Measurements from ENCODE around the gene OPCML.

The OPCML gene

GRCh38 chr11:132874638-132875037 is 657.7 kb downstream of the OPCML start:
- no peaks in the 10 kb centered on the region for H3K27me3 ChIP-seq (ENCODE audit: insufficient read depth, low read length)
- H3K9me2 ChIP-seq (ENCODE audit: low read depth, low read length): no peaks in the 10 kb centered on the region
- H3K79me2 ChIP-seq (ENCODE audit: insufficient read depth, low read length): no peaks in the 10 kb centered on the region
- H3F3A ChIP-seq (ENCODE audit: insufficient read depth, low read length): no peaks in the 10 kb centered on the region
- no peak overlapping the region for H3K9ac ChIP-seq (ENCODE audit: low read length)
- no peaks in the 10 kb centered on the region for H4K20me1 ChIP-seq (ENCODE audit: insufficient read depth, low read length)
- H3K4me2 ChIP-seq (ENCODE audit: low read length): no peak overlapping the region
- TF ChIP-seq EZH2 (IDR thresholded peaks at IDR 0.05; ENCODE audit: borderline replicate concordance, low read length): no peak
- TF ChIP-seq CTCF (IDR thresholded peaks at IDR 0.05; ENCODE audit: low read length): no peak
- no peaks in the 10 kb centered on the region for H3K9me3 ChIP-seq (ENCODE audit: low read length)
- H3K4me3 ChIP-seq (ENCODE audit: low read depth, low read length, poor library complexity, severe bottlenecking): no peak overlapping the region
- no peak overlapping the region for H2AFZ ChIP-seq (ENCODE audit: low read length)
- no peak overlapping the region for H3K27ac ChIP-seq (ENCODE audit: low read depth, low read length, poor library complexity, severe bottlenecking)
- H3K4me1 ChIP-seq (ENCODE audit: insufficient read depth, low read length, severe bottlenecking): no peaks in the 10 kb centered on the region
- no peaks in the 10 kb centered on the region for H3K36me3 ChIP-seq (ENCODE audit: insufficient read depth, low read length)

GRCh38 chr11:132873841-132874240 is 658.5 kb downstream of the OPCML start:
- H3K4me1 ChIP-seq (ENCODE audit: insufficient read depth, low read length, severe bottlenecking): no peaks in the 10 kb centered on the region
- no peaks in the 10 kb centered on the region for H3K9me2 ChIP-seq (ENCODE audit: low read depth, low read length)
- no peaks in the 10 kb centered on the region for H3K79me2 ChIP-seq (ENCODE audit: insufficient read depth, low read length)
- H3F3A ChIP-seq (ENCODE audit: insufficient read depth, low read length): no peaks in the 10 kb centered on the region
- no peaks in the 10 kb centered on the region for H4K20me1 ChIP-seq (ENCODE audit: insufficient read depth, low read length)
- H3K9ac ChIP-seq (ENCODE audit: low read length): no peak overlapping the region
- no peaks in the 10 kb centered on the region for H3K36me3 ChIP-seq (ENCODE audit: insufficient read depth, low read length)
- H3K27me3 ChIP-seq (ENCODE audit: insufficient read depth, low read length): no peaks in the 10 kb centered on the region
- H2AFZ ChIP-seq (ENCODE audit: low read length): no peak overlapping the region
- no peak overlapping the region for H3K27ac ChIP-seq (ENCODE audit: low read depth, low read length, poor library complexity, severe bottlenecking)
- TF ChIP-seq CTCF (IDR thresholded peaks at IDR 0.05; ENCODE audit: low read length) (no peak), EZH2 (IDR thresholded peaks at IDR 0.05; ENCODE audit: borderline replicate concordance, low read length) (no peak)
- no peak overlapping the region for H3K4me3 ChIP-seq (ENCODE audit: low read depth, low read length, poor library complexity, severe bottlenecking)
- no peaks in the 10 kb centered on the region for H3K9me3 ChIP-seq (ENCODE audit: low read length)
- H3K4me2 ChIP-seq (ENCODE audit: low read length): no peak overlapping the region

DNA sequence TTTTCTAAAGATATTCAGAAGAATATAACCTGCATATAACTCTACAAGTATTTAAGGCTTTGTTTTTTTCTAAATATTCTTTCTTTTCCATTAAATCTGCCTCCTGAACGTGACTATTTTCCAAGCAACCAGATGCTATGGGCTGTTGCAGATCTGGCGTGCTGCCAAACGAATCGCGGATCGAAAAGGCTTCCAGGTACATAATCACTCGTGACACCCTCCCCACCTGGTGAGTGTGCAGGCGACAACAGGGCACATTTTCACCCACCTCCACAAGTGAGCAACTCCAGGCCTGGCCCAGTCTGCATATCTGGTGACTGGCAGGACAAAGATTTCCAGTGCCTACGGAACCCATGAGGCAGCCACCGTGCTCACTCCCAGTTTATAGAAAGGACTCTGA is 660.1 kb downstream of the OPCML start:
- H3K9me2 ChIP-seq (ENCODE audit: low read depth, low read length): no peaks in the 10 kb centered on the region
- TF ChIP-seq EZH2 (IDR thresholded peaks at IDR 0.05; ENCODE audit: borderline replicate concordance, low read length) (no peak), CTCF (IDR thresholded peaks at IDR 0.05; ENCODE audit: low read length) (no peak)
- no peaks in the 10 kb centered on the region for H3F3A ChIP-seq (ENCODE audit: insufficient read depth, low read length)
- no peaks in the 10 kb centered on the region for H3K4me1 ChIP-seq (ENCODE audit: insufficient read depth, low read length, severe bottlenecking)
- H3K36me3 ChIP-seq (ENCODE audit: insufficient read depth, low read length): no peaks in the 10 kb centered on the region
- no peak overlapping the region for H2AFZ ChIP-seq (ENCODE audit: low read length)
- no peak overlapping the region for H3K9ac ChIP-seq (ENCODE audit: low read length)
- H4K20me1 ChIP-seq (ENCODE audit: insufficient read depth, low read length): no peaks in the 10 kb centered on the region
- no peaks in the 10 kb centered on the region for H3K79me2 ChIP-seq (ENCODE audit: insufficient read depth, low read length)
- H3K9me3 ChIP-seq (ENCODE audit: low read length): no peaks in the 10 kb centered on the region
- no peak overlapping the region for H3K4me2 ChIP-seq (ENCODE audit: low read length)
- no peak overlapping the region for H3K27ac ChIP-seq (ENCODE audit: low read depth, low read length, poor library complexity, severe bottlenecking)
- H3K4me3 ChIP-seq (ENCODE audit: low read depth, low read length, poor library complexity, severe bottlenecking): no peak overlapping the region
- no peaks in the 10 kb centered on the region for H3K27me3 ChIP-seq (ENCODE audit: insufficient read depth, low read length)

Data from OCI-LY1 (cell line).